GM12878 (cell line): ENCODE measurements around the gene PKD1. TPM values are rescaled to one million over a fixed set of nuclear protein-coding genes. Genes with fewer than 3 reads are reported as not detected.

Experiments used
- ATAC-seq: fragments of 200-7000 bp; cut with Tn5 transposase; 3 replicates; pipeline ENCODE4 v1.9.1; 2020; ENCODE audit warnings: mild to moderate bottlenecking, moderate library complexity
- BruUV-seq: library from RNA; stranded (reverse); fragments of 400-500 nt; replicated peaks from 2 replicates; lab custom pipeline; 2021; lab: Mats Ljungman, UMichigan
- CTCF ChIA-PET: fragments of 300-600 bp; sonication (Branson Sonifier 250); formaldehyde crosslinking; extraction: SDS; loops from one replicate; lab custom pipeline; 2021; ENCODE audit warnings: inconsistent platforms; lab: Yijun Ruan, JAX
- POLR2A ChIA-PET: fragments of 350-600 bp; formaldehyde crosslinking; extraction: SDS; loops from one replicate; lab custom pipeline; 2021; ENCODE audit warnings: inconsistent platforms; lab: Charles Lee
- RAD21 ChIA-PET: fragments of 300-600 bp; sonication (Branson Sonifier 250); formaldehyde crosslinking; loops from one replicate; lab custom pipeline; 2023; ENCODE audit warnings: antibody characterized with exemption; ENCODE audit not compliant: unreplicated experiment; lab: Charles Lee
- SMC1A ChIA-PET: fragments of 300-600 bp; sonication (Branson Sonifier 250); formaldehyde crosslinking; loops from one replicate; lab custom pipeline; 2023; ENCODE audit not compliant: unreplicated experiment, uncharacterized antibody; lab: Charles Lee
- DNase-seq: peaks from one replicate; pipeline ENCODE4 v3.0.0-alpha.2; 2011; ENCODE audit warnings: low read depth, low spot score
- FAIRE-seq: peaks from 3 replicates; lab custom pipeline; 2011; peaks lifted over from hg19 to GRCh38; lab: Jason Lieb, UNC
- H2AFZ ChIP-seq: 2 replicates; pipeline ENCODE4 v1.6.0; 2011; ENCODE audit warnings: low read depth, low read length, control low read depth; ENCODE audit not compliant: control insufficient read depth
- H3K27ac ChIP-seq: 2 replicates; pipeline ENCODE4 v1.5.1; 2011; ENCODE audit warnings: control low read depth; ENCODE audit not compliant: control insufficient read depth, insufficient read depth
- H3K27me3 ChIP-seq, 2 experiments: replicated peaks in 1 of 2; 2 replicates each; pipeline versions ENCODE4 v1.6.0 to v1.6.1; 2011; ENCODE audit warnings: low read length in 1 of 2; ENCODE audit not compliant: control insufficient read depth in 2 of 2, insufficient read depth in 2 of 2
- H3K36me3 ChIP-seq, 2 experiments: 2 replicates each; pipeline ENCODE4 v1.5.1; 2011; ENCODE audit warnings: low read length in 1 of 2; ENCODE audit not compliant: control insufficient read depth in 2 of 2, insufficient read depth in 2 of 2
- H3K4me1 ChIP-seq: 2 replicates; pipeline ENCODE4 v1.6.1; 2011; ENCODE audit warnings: mild to moderate bottlenecking, low read length, moderate library complexity, mixed read lengths; ENCODE audit not compliant: control insufficient read depth, insufficient read depth
- H3K4me2 ChIP-seq: 2 replicates; pipeline ENCODE4 v1.6.0; 2011; ENCODE audit warnings: control low read depth; ENCODE audit not compliant: control insufficient read depth, insufficient read depth
- H3K4me3 ChIP-seq: fragments of 200-600 bp; sonication (generic); 2 replicates; pipeline ENCODE4 v1.5.1; 2016
- H3K79me2 ChIP-seq: 2 replicates; pipeline ENCODE4 v1.6.0; 2011; ENCODE audit warnings: low read length; ENCODE audit not compliant: control insufficient read depth, insufficient read depth
- H3K9ac ChIP-seq: 2 replicates; pipeline ENCODE4 v1.8.0; 2011; ENCODE audit warnings: low read length, control low read depth, mixed read lengths; ENCODE audit not compliant: control insufficient read depth, insufficient read depth
- H3K9me3 ChIP-seq: replicated peaks from 3 replicates; pipeline ENCODE4 v1.5.1; 2011; ENCODE audit warnings: mild to moderate bottlenecking, low read length; ENCODE audit not compliant: control insufficient read depth, insufficient read depth
- H4K20me1 ChIP-seq: 2 replicates; pipeline ENCODE4 v1.6.0; 2011; ENCODE audit not compliant: control insufficient read depth, insufficient read depth
- EED ChIP-seq: sonication (generic); IDR thresholded peaks from 2 replicates; pipeline ENCODE4 v1.6.1; 2016; ENCODE audit warnings: antibody characterized with exemption, low read depth
- ESRRA ChIP-seq: IDR thresholded peaks from 2 replicates; pipeline ENCODE4 v1.6.1; 2012; ENCODE audit warnings: mild to moderate bottlenecking, low read length, improper control_type of control experiment
- EZH2 ChIP-seq: IDR thresholded peaks from 2 replicates; pipeline ENCODE4 v1.6.1; 2012; ENCODE audit warnings: low read depth, mild to moderate bottlenecking, control low read depth, inconsistent platforms, low read length, borderline replicate concordance; ENCODE audit not compliant: control insufficient read depth
- IKZF2 ChIP-seq, 2 experiments: fragments of 450-650 bp; IDR thresholded peaks; 2 replicates each; pipeline ENCODE4 v1.6.1; 2017; ENCODE audit warnings: mild to moderate bottlenecking in 2 of 2, moderate library complexity in 2 of 2
- IRF3 ChIP-seq: fragments of 450-650 bp; IDR thresholded peaks from 2 replicates; pipeline ENCODE4 v1.6.1; 2014; ENCODE audit warnings: mild to moderate bottlenecking
- IRF5 ChIP-seq: fragments of 450-650 bp; IDR thresholded peaks from 2 replicates; pipeline ENCODE4 v1.6.1; 2017; ENCODE audit warnings: borderline replicate concordance
- JUNB ChIP-seq: IDR thresholded peaks from 2 replicates; pipeline ENCODE4 v1.6.1; 2016; ENCODE audit warnings: antibody characterized with exemption, mild to moderate bottlenecking
- KAT2A ChIP-seq: conservative IDR thresholded peaks from 2 replicates; pipeline ENCODE4 v1.6.1; 2011; ENCODE audit warnings: low read depth, low read length; ENCODE audit not compliant: control insufficient read depth
- MXI1 ChIP-seq: fragments of 150-350 bp; IDR thresholded peaks from 2 replicates; pipeline ENCODE4 v1.6.1; 2011; ENCODE audit warnings: low read depth, mild to moderate bottlenecking, inconsistent platforms, low read length, improper control_type of control experiment
- MYB ChIP-seq: fragments of 150-350 bp; IDR thresholded peaks from 2 replicates; pipeline ENCODE4 v1.6.1; 2014; ENCODE audit warnings: mild to moderate bottlenecking, low read depth, low read length, borderline replicate concordance
- NRF1 ChIP-seq: conservative IDR thresholded peaks from 2 replicates; pipeline ENCODE4 v1.6.1; 2011; ENCODE audit warnings: mild to moderate bottlenecking, low read depth, low read length, improper control_type of control experiment
- PML ChIP-seq: IDR thresholded peaks from 2 replicates; pipeline ENCODE4 v1.6.1; 2012; ENCODE audit warnings: low read length, inconsistent platforms
- RAD51 ChIP-seq: fragments of 450-650 bp; IDR thresholded peaks from 2 replicates; pipeline ENCODE4 v1.6.1; 2016; ENCODE audit warnings: moderate library complexity, mild to moderate bottlenecking, inconsistent platforms
- RFX5 ChIP-seq: IDR thresholded peaks from 2 replicates; pipeline ENCODE4 v1.6.1; 2011; ENCODE audit warnings: low read depth, low read length, improper control_type of control experiment
- SMC3 ChIP-seq: IDR thresholded peaks from 2 replicates; pipeline ENCODE4 v1.6.1; 2011; ENCODE audit warnings: low read length, improper control_type of control experiment, borderline replicate concordance
- SUZ12 ChIP-seq: fragments of 200-600 bp; sonication (generic); IDR thresholded peaks from one replicate; pipeline ENCODE4 v1.6.1; 2018; ENCODE audit warnings: antibody characterized with exemption, mild to moderate bottlenecking; ENCODE audit not compliant: unreplicated experiment
- WGBS: methylation state at CpG from one replicate; pipeline ENCODE4 v1.1.6; 2016; ENCODE audit warnings: low lambda C conversion rate; ENCODE audit not compliant: insufficient replicate concordance, insufficient coverage; ENCODE audit errors: missing lambda C conversion rate; 5-methylcytosine and 5-hydroxymethylcytosine counted together
- in situ Hi-C: fragments of 300-500 bp; cut with MboI; formaldehyde crosslinking; loops from 9 replicates; pipeline ENCODE4 v1.14.3; 2018; ENCODE audit warnings: mixed read lengths
- intact Hi-C: fragments of 100-400 bp; cut with micrococcal nuclease; formaldehyde crosslinking; loops from one replicate; pipeline ENCODE4 v1.14.2; 2022; ENCODE audit not compliant: unreplicated experiment
- polyA plus RNA-seq, 11 experiments: library from polyadenylated mRNA; depleted of rRNA in 4 of 11; unstranded in 6 of 11; stranded (reverse) in 5 of 11; fragments of >200 nt; fragmentation: Nextera tagmentation in 4 of 11; fragmentation: Illumina TruSeq in 1 of 11; extraction: Ambion mirVana in 4 of 11; extraction: Trizol in 1 of 11; gene quantifications; 1 replicate in 1 of 11; 2 replicates in 10 of 11; pipeline versions ENCODE4 v1.2.1 to v1.2.3, GENCODE V29; 2011 to 2016; ENCODE audit warnings: inconsistent platforms in 2 of 11, missing spikeins in 2 of 11, low read depth in 1 of 11
- total RNA-seq, 4 experiments: library from RNA; depleted of rRNA in 3 of 4; stranded (reverse); fragments of >200 nt in 3 of 4; fragmentation: Illumina TruSeq in 1 of 4; extraction: Trizol in 1 of 4; gene quantifications; 2 replicates each; pipeline versions ENCODE4 v1.2.1 to v1.2.3, GENCODE V29; 2013 to 2021

PKD1 gene
- total and polyA plus RNA-seq, 10 of the 15 experiments (the other 5 are each of a cell fraction or from before 2014, with no cell fraction given), result 0.11 to 62.0 (median 6.1) TPM

GRCh38 chr16:2095315-2095853, 40.3 kb downstream of the PKD1 start:
- CTCF ChIA-PET, result no interaction called here
- H3K4me3 ChIP-seq, result no peak overlapping the region
- H3K9ac ChIP-seq, result no peak overlapping the region
- no peaks in the 10 kb centered on the region for H3K79me2 ChIP-seq
- H3K36me3 ChIP-seq, result peaks cover 0 to 3% of the 10 kb centered on the region in 2 experiments; a peak in 3 of 4 replicates
- no peaks in the 10 kb centered on the region for H3K4me1 ChIP-seq
- H4K20me1 ChIP-seq, result no peaks in the 10 kb centered on the region
- intact Hi-C loops (no loop called here), in situ Hi-C loops (no loop called here)
- SMC1A ChIA-PET, result no interaction called here
- DNase-seq, result no peak
- RAD21 ChIA-PET, result no interaction called here
- no peak for FAIRE-seq
- no peak overlapping the region for H2AFZ ChIP-seq
- BruUV-seq, result no TSS peak
- no peak for ATAC-seq
- H3K27ac ChIP-seq, result no peak overlapping the region
- no peaks in the 10 kb centered on the region for H3K27me3 ChIP-seq
- whole genome bisulfite sequencing, result 96% methylated on average over 26 of the region's 26 CpGs
- H3K4me2 ChIP-seq, result no peak overlapping the region
- no peak for TF ChIP-seq KAT2A
- no peak for TF ChIP-seq JUNB
- no peak for TF ChIP-seq SUZ12
- no peak for TF ChIP-seq RAD51
- TF ChIP-seq PML, result no peak
- TF ChIP-seq ESRRA, result no peak
- TF ChIP-seq, all 136 proteins: peak for 0
- POLR2A ChIA-PET, result no interaction called here
- H3K9me3 ChIP-seq, result no peaks in the 10 kb centered on the region

GRCh38 chr16:2093793-2094192, 41.9 kb downstream of the PKD1 start:
- no peaks in the 10 kb centered on the region for H4K20me1 ChIP-seq
- in situ Hi-C loops (no loop called here), intact Hi-C loops (no loop called here)
- peaks cover 2 to 3% of the 10 kb centered on the region in 2 experiments; a peak in 3 of 4 replicates for H3K36me3 ChIP-seq
- TF ChIP-seq IRF3 (no peak), NRF1 (no peak), EZH2 (no peak), EED (no peak), IKZF2 (IDR thresholded peaks at IDR 0.05) (no peak), MYB (no peak), IRF5 (no peak), MXI1 (no peak), RFX5 (no peak), SMC3 (no peak)
- ChIA-PET CTCF (no interaction called here), SMC1A (no interaction called here), RAD21 (no interaction called here), POLR2A (no interaction called here)
- BruUV-seq, result no TSS peak
- no peak overlapping the region for H3K4me3 ChIP-seq
- H2AFZ ChIP-seq, result no peak overlapping the region
- no peak for DNase-seq
- ATAC-seq, result no peak
- FAIRE-seq, result no peak
- H3K9me3 ChIP-seq, result no peaks in the 10 kb centered on the region
- no peak overlapping the region for H3K27ac ChIP-seq
- H3K4me1 ChIP-seq, result no peaks in the 10 kb centered on the region
- 91% methylated on average over 15 of the region's 15 CpGs for WGBS
- no peak overlapping the region for H3K9ac ChIP-seq
- no peaks in the 10 kb centered on the region for H3K79me2 ChIP-seq
- H3K4me2 ChIP-seq, result no peak overlapping the region
- H3K27me3 ChIP-seq, result no peaks in the 10 kb centered on the region
